Stomach (tissue), 9 donors: Measurements from ENCODE around the gene NAV2. TPM values are rescaled to one million over a fixed set of nuclear protein-coding genes. Genes with fewer than 3 reads are reported as not detected.

Source experiments
- DNase-seq, 2 donors: peaks; one replicate each; pipeline versions ENCODE4 v3.0.0 to v3.0.0-alpha.2; 2013 to 2019
- H3K27ac ChIP-seq, 5 donors: fragments of 200-600 bp in 4 of 5; sonication (generic) in 4 of 5; one replicate each; pipeline ENCODE4 v1.5.1; 2013 to 2019; ENCODE audit warnings: mild to moderate bottlenecking in 1 of 5, moderate library complexity in 1 of 5
- H3K27me3 ChIP-seq, 3 donors: fragments of 200-600 bp; sonication (generic); one replicate each; pipeline ENCODE4 v1.5.1; 2017 to 2019; ENCODE audit warnings: mixed run types in 1 of 3
- H3K36me3 ChIP-seq, 4 donors: fragments of 200-600 bp; sonication (generic); 1 replicate in 3 of 4; 2 replicates in 1 of 4; pipeline ENCODE4 v1.5.1; 2016 to 2019
- H3K4me1 ChIP-seq, 4 donors: fragments of 200-600 bp; sonication (generic); one replicate each; pipeline ENCODE4 v1.5.1; 2016 to 2019
- H3K4me3 ChIP-seq, 4 donors: fragments of 200-600 bp; sonication (generic) in 3 of 4; one replicate each; pipeline ENCODE4 v1.5.1; 2016 to 2019; ENCODE audit warnings: mild to moderate bottlenecking in 1 of 4
- H3K9me3 ChIP-seq, 4 donors: fragments of 200-600 bp; sonication (generic); one replicate each; pipeline ENCODE4 v1.5.1; 2016 to 2019
- EP300 ChIP-seq: sonication (generic); formaldehyde crosslinking; IDR thresholded peaks from one replicate; pipeline ENCODE4 v1.6.1; 2017; ENCODE audit warnings: antibody characterized with exemption
- POLR2A ChIP-seq, 4 donors: fragments of 450-650 bp; IDR thresholded peaks; one replicate each; pipeline ENCODE4 v1.6.1; 2016; ENCODE audit warnings: antibody characterized with exemption in 4 of 4, control low read depth in 2 of 4, mild to moderate bottlenecking in 1 of 4, moderate library complexity in 1 of 4
- POLR2AphosphoS5 ChIP-seq, 3 donors: sonication (generic); formaldehyde crosslinking; IDR thresholded peaks; one replicate each; pipeline ENCODE4 v1.6.1; 2016; ENCODE audit warnings: antibody characterized with exemption in 3 of 3
- WGBS, 5 donors: extraction: QIAGEN DNeasy Blood & Tissue Kit in 3 of 5; methylation state at CpG; one replicate each; pipeline versions ENCODE4 v1.1.5 to v1.1.7; 2013 to 2018; 5-methylcytosine and 5-hydroxymethylcytosine counted together
- intact Hi-C: fragments of 100-400 bp; cut with DNase I; formaldehyde crosslinking; loops from one replicate; pipeline ENCODE4 v1.15.1; 2023; ENCODE audit warnings: low total_unique reads
- polyA plus RNA-seq, 3 donors: library from polyadenylated mRNA; stranded (reverse); fragments of 200-250 nt; gene quantifications; one replicate each; pipeline ENCODE4 v1.2.3, GENCODE V29; 2013
- total RNA-seq, 5 donors: library from RNA; depleted of rRNA; stranded (reverse); fragments of >200 nt; gene quantifications; one replicate each; pipeline versions ENCODE4 v1.1.0 to v1.2.3, GENCODE V29; 2014 to 2016
- TF ChIP-seq, protein P1 (sequence below), 7 experiments: fragments of 450-650 bp in 4 of 7; fragments of 200-600 bp in 3 of 7; sonication (generic) in 3 of 7; IDR thresholded peaks; one replicate each; pipeline ENCODE4 v1.5.1; 2016 to 2019; ENCODE audit warnings: antibody characterized with exemption in 7 of 7, control low read depth in 2 of 7, mild to moderate bottlenecking in 1 of 7
- donor health status: healthy with polysubstance abuse.
- donor health status: Bipolar disorder and iron deficiency.
- donor health status: healthy.

The NAV2 gene
- total and polyA plus RNA-seq, 8 donors: 1.8 to 92.4 (median 7.9) TPM

- peaks cover 0 to 21% (median 18%) of the 10 kb centered on the region in 4 donors for H3K36me3 ChIP-seq
- DNase-seq: no peak
- no peak overlapping the region for H3K27ac ChIP-seq
- intact Hi-C loops: no loop called here
- peaks cover 0 to 4% (median 0%) of the 10 kb centered on the region in 4 donors for H3K9me3 ChIP-seq
- H3K27me3 ChIP-seq: no peaks in the 10 kb centered on the region
- H3K4me1 ChIP-seq: peaks cover 0 to 25% (median 7%) of the 10 kb centered on the region in 4 donors
- no peak for TF ChIP-seq EP300
- TF ChIP-seq POLR2AphosphoS5 (IDR thresholded peaks at IDR 0.05): no peak
- TF ChIP-seq, protein P1, sequence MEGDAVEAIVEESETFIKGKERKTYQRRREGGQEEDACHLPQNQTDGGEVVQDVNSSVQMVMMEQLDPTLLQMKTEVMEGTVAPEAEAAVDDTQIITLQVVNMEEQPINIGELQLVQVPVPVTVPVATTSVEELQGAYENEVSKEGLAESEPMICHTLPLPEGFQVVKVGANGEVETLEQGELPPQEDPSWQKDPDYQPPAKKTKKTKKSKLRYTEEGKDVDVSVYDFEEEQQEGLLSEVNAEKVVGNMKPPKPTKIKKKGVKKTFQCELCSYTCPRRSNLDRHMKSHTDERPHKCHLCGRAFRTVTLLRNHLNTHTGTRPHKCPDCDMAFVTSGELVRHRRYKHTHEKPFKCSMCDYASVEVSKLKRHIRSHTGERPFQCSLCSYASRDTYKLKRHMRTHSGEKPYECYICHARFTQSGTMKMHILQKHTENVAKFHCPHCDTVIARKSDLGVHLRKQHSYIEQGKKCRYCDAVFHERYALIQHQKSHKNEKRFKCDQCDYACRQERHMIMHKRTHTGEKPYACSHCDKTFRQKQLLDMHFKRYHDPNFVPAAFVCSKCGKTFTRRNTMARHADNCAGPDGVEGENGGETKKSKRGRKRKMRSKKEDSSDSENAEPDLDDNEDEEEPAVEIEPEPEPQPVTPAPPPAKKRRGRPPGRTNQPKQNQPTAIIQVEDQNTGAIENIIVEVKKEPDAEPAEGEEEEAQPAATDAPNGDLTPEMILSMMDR (IDR thresholded peaks at IDR 0.05): no peak
- TF ChIP-seq POLR2A (IDR thresholded peaks at IDR 0.05): no peak
- no peak overlapping the region for H3K4me3 ChIP-seq
- WGBS, 5 donors: 28 to 36% (median 30%) methylated on average over 6 to 7 of the region's 7 CpGs
Measured at GRCh38 chr11:19829109-19829837, 116.6 kb downstream of the NAV2 start.

DNA sequence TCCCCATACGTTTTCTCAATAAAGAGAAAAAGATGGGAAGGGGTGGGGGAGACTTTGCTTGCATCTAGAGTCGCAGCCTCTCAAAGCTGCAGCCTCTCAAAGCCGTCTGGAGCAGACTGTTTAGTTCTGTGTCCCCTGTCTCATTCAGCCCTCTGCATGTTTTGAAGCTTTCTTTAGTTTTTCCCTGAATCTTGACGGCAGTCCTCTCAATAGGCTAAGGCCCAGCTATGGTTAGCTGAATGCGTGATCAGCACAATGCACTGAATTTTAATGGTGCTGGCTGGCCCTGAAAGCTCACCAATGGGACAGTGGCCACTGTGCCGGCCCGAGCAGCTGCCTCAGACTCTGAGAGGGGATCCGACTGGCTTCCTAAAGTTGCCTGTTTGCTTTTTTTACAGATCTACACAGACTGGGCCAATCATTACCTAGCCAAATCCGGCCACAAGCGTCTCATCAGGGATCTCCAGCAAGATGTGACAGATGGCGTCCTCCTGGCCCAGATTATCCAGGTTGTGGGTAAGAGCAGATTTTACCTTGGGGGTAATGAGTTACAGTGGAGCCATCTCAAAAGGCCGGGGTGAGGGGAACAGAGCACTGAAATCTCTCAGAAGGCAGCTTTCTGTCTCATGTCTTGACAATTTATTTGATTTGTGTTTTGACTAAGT lies 119.6 kb downstream of the NAV2 start:
- H3K36me3 ChIP-seq: peaks cover 0 to 43% (median 27%) of the 10 kb centered on the region in 4 donors
- no peak overlapping the region for H3K4me3 ChIP-seq
- H3K4me1 ChIP-seq: peaks cover 0 to 17% (median 4%) of the 10 kb centered on the region in 4 donors
- H3K27me3 ChIP-seq: no peaks in the 10 kb centered on the region
- intact Hi-C loops: no loop called here
- WGBS, 5 donors: 87 to 93% (median 93%) methylated on average over 9 to 12 of the region's 12 CpGs
- no peak overlapping the region for H3K27ac ChIP-seq
- DNase-seq: no peak
- no peak for TF ChIP-seq POLR2AphosphoS5 (IDR thresholded peaks at IDR 0.05)
- TF ChIP-seq POLR2A (IDR thresholded peaks at IDR 0.05): no peak
- no peak for TF ChIP-seq EP300
- TF ChIP-seq, protein P1 (IDR thresholded peaks at IDR 0.05): no peak
- peaks cover 0 to 4% (median 0%) of the 10 kb centered on the region in 4 donors for H3K9me3 ChIP-seq

GRCh38 chr11:19832901-19833300 lies 120.3 kb downstream of the NAV2 start:
- Histone ChIP-seq H3K4me3 (no peak overlapping the region), H3K36me3 (peaks cover 0 to 43% (median 27%) of the 10 kb centered on the region in 4 donors), H3K27me3 (no peaks in the 10 kb centered on the region), H3K9me3 (peaks cover 0 to 4% (median 0%) of the 10 kb centered on the region in 4 donors), H3K27ac (no peak overlapping the region), H3K4me1 (peaks cover 0 to 10% (median under 1%) of the 10 kb centered on the region in 4 donors)
- no peak for DNase-seq
- intact Hi-C loops: no loop called here
- TF ChIP-seq, protein P1 (IDR thresholded peaks at IDR 0.05): no peak
- TF ChIP-seq POLR2AphosphoS5 (IDR thresholded peaks at IDR 0.05): no peak
- no peak for TF ChIP-seq POLR2A (IDR thresholded peaks at IDR 0.05)
- WGBS, 5 donors: 67 to 93% (median 77%) methylated on average over 3 of the region's 3 CpGs

- no peak for DNase-seq
- no peak overlapping the region for H3K4me3 ChIP-seq
- intact Hi-C loops: no loop called here
- H3K27me3 ChIP-seq: no peaks in the 10 kb centered on the region
- H3K4me1 ChIP-seq: peaks cover 0 to 8% (median 0%) of the 10 kb centered on the region in 4 donors
- peaks cover 0 to 4% (median 0%) of the 10 kb centered on the region in 4 donors for H3K9me3 ChIP-seq
- H3K27ac ChIP-seq: no peak overlapping the region
- peaks cover 0 to 43% (median 27%) of the 10 kb centered on the region in 4 donors for H3K36me3 ChIP-seq
- TF ChIP-seq, protein P1 (IDR thresholded peaks at IDR 0.05): no peak
- TF ChIP-seq POLR2A (IDR thresholded peaks at IDR 0.05) (no peak), POLR2AphosphoS5 (IDR thresholded peaks at IDR 0.05) (no peak), EP300 (no peak)
Measured at GRCh38 chr11:19834771-19835170, 122.1 kb downstream of the NAV2 start.
